Loucy (cell line): ENCODE measurements around the gene LSM3.

ENCODE experiments used
- CTCF ChIP-seq: fragments of 200-600 bp; sonication (generic); conservative IDR thresholded peaks from 2 replicates; pipeline ENCODE4 v1.5.1; 2014; ENCODE audit warnings: mild to moderate bottlenecking, antibody characterized with exemption, low read length
- EZH2phosphoT487 ChIP-seq: fragments of 200-600 bp; IDR thresholded peaks from 2 replicates; pipeline ENCODE4 v1.6.1; 2018; ENCODE audit warnings: antibody characterized with exemption, mild to moderate bottlenecking, moderate library complexity, borderline replicate concordance

- no peak for TF ChIP-seq CTCF
- TF ChIP-seq EZH2phosphoT487 = no peak
These were observed 25.7 kb upstream of the LSM3 start for GRCh38 chr3:14152963-14153355.
